HG03469 (cell line): Measurements from ENCODE around the gene SMIM38.

Experiments
- ATAC-seq: cut with Tn5 transposase; IDR thresholded peaks from one replicate; pipeline ENCODE4 v1.9.1; 2021; ENCODE audit warnings: mild to moderate bottlenecking, moderate library complexity, moderate number of reproducible peaks; ENCODE audit not compliant: unreplicated experiment

Gene SMIM38

GRCh38 chr11:69155302-69156234, at the start of gene SMIM38:
SMIM38 (plus strand) TSS chr11:69155935; CDS start chr11:69157847, 1,912 bp downstream.
- ATAC-seq, result no peak

GRCh38 chr11:69106031-69106811, 49.5 kb upstream of the SMIM38 start:
- no peak for ATAC-seq

- no peak for ATAC-seq
Observed at GRCh38 chr11:69107413-69107812, 48.3 kb upstream of the SMIM38 start.

- no peak for ATAC-seq
Observed at GRCh38 chr11:69108030-69108429, 47.7 kb upstream of the SMIM38 start.

- ATAC-seq, result no peak
Observed at GRCh38 chr11:69108559-69108958, 47.2 kb upstream of the SMIM38 start.

GRCh38 chr11:69109101-69109500, 46.6 kb upstream of the SMIM38 start:
- no peak for ATAC-seq

GRCh38 chr11:69110451-69110850, 45.3 kb upstream of the SMIM38 start:
- no peak for ATAC-seq

- no peak for ATAC-seq
Observed at GRCh38 chr11:69111624-69112542, 43.9 kb upstream of the SMIM38 start.

GRCh38 chr11:69113226-69113625, 42.5 kb upstream of the SMIM38 start:
- no peak for ATAC-seq

GRCh38 chr11:69113646-69114340, 41.9 kb upstream of the SMIM38 start:
- no peak for ATAC-seq

- ATAC-seq, result no peak
Observed at GRCh38 chr11:69114362-69114761, 41.4 kb upstream of the SMIM38 start.

- no peak for ATAC-seq
Observed at GRCh38 chr11:69114811-69115523, 40.8 kb upstream of the SMIM38 start.

- ATAC-seq, result no peak
Observed at GRCh38 chr11:69115586-69116560, 39.9 kb upstream of the SMIM38 start.

- ATAC-seq, result no peak
Observed at GRCh38 chr11:69116671-69117070, 39.1 kb upstream of the SMIM38 start.

- no peak for ATAC-seq
Observed at GRCh38 chr11:69119190-69119589, 36.5 kb upstream of the SMIM38 start.

- ATAC-seq, result no peak
Observed at GRCh38 chr11:69120096-69120875, 35.4 kb upstream of the SMIM38 start.

- ATAC-seq, result no peak
Observed at GRCh38 chr11:69121021-69121420, 34.7 kb upstream of the SMIM38 start.
